Globus pallidus (tissue), 1 donor: Measurements from ENCODE around the gene GUSB.
"Not testable (repeated sequence)": the region's sequence is repeated elsewhere in the genome, so short reads cannot be mapped to it uniquely, and the experiment has no call there.

Source experiments
- DNase-seq: peaks from one replicate; pipeline ENCODE4 v3.0.0-alpha.2; 2015; ENCODE audit warnings: low spot score

The GUSB gene

DNA sequence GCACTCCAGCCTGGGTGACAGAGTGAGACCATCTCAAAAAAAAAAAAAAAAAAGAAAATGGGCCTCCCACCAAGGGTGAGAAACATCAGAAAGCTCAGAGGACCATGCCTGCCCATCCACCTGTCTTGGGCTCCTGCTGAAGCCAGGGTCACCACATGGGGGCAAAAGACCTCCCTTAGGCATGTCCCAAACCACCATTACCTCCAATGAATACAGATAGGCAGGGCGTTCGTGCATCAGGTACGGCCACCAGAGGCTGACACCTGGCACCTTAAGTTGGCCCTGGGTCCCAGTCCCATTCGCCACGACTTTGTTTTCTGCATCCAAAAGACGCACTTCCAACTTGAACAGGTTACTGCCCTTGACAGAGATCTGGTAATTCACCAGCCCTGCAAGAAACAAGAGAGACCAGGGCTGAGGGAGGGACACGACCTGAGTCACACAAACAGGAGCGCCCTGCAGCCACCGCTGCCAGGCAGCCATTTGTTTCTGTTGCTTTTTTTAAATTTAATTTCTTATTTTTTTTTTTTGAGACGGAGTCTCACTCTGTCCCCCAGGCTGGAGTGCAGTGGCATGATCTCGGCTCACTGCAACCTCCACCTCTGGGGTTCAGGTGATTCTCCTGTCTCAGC, 6.1 kb downstream of the GUSB start:
- no peak for DNase-seq

GRCh38 chr7:65974876-65975275, 7.1 kb downstream of the GUSB start:
- DNase-seq = no peak

GRCh38 chr7:65974191-65974801, 7.7 kb downstream of the GUSB start:
- DNase-seq = no peak

- DNase-seq = no peak
Measured at GRCh38 chr7:65972976-65973375, 9.0 kb downstream of the GUSB start.

GRCh38 chr7:65971021-65971420, 11.0 kb downstream of the GUSB start:
- DNase-seq = no peak

GRCh38 chr7:65968256-65969185, 13.5 kb downstream of the GUSB start:
- no peak for DNase-seq

- no peak for DNase-seq
Measured at GRCh38 chr7:65967361-65968155, 14.5 kb downstream of the GUSB start.

GRCh38 chr7:65966146-65966545, 15.9 kb downstream of the GUSB start:
- DNase-seq = no peak

GRCh38 chr7:65964671-65965070, 17.3 kb downstream of the GUSB start:
- not testable (repeated sequence) for DNase-seq

DNA sequence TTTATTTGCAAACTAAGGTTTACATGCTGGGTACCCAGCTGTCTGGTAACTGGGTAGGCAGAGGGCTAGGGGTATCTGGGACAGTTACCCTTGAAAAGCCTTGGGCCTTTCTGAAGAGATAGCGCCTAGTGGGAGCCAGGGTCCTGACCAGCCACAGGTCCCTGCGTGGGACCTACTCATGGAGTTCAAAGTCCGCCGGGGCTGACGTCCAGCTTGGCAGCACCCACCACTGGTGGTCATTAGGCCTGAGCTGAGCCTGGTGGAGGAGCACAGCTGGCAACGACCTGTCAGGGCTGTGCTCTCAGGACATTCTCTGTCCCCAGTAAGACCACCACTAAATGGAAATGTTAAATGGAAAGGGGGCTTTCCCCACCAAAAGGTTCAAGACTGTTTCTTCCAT, 20.0 kb downstream of the GUSB start:
- DNase-seq = no peak

DNA sequence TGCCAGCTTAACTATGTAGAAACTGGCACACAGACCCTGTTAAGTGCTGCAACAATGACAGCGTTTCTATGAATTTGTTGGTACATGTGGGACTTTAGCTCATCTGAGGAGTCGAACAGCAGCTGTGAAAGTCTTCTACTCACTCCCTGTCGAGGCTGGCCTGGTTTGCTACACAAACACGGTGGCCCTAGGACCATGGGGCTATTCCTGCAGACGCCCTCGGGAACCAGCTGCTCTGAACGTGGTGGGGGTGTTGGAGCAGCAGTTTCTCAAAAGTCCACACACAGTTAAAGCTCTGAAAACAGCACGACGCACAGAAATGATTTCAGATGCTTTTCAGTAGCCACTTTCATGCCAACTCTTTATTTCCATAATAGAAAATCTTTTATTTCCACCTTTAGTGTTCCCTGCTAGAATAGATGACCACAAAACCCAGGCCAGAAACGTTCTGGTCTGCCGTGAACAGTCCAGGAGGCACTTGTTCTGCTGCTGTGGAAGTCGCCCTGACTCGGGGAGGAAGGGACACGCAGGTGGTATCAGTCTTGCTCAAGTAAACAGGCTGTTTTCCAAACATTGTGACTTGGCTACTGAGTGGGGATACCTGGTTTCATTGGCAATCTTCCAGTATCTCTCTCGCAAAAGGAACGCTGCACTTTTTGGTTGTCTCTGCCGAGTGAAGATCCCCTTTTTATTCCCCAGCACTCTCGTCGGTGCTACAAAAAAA, 21.5 kb downstream of the GUSB start:
- DNase-seq = no peak

GRCh38 chr7:65955718-65956117, 26.3 kb downstream of the GUSB start:
- DNase-seq = no peak

GRCh38 chr7:65953890-65954450, 28.0 kb downstream of the GUSB start:
- DNase-seq = no peak

DNA sequence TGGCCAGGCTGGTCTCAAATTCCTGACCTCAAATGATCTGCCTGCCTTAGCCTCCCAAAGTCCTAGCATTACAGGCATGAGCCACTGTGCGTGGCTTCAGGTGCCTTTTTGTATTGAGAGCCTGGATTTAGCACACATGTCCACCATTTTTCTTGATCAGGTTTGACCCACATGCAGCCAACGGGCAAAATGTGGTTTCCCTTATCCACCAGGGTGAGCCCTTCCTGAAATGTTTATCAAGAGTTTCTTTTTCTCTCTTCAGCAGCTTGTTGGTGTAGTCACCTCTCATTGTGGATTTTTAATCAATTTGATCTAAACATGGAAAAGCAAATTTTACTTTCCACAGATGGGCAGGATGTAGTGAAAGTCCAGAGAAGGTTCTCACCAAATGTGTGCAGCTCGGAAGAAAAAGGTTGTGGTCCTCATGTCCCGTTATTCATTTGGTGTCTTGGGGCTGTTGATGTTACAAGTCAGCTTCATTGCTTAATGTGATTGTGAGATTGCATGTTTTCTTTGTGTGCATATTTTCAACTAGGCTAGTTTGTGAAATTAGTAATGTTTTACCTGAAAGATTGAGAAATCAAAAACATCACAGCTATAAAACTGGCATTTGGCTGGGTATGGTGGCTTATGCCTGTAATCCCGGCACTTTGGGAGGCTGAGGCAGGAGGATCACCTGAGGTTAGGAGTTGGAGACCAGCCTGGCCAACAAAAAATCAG, 28.9 kb downstream of the GUSB start:
- no peak for DNase-seq

DNA sequence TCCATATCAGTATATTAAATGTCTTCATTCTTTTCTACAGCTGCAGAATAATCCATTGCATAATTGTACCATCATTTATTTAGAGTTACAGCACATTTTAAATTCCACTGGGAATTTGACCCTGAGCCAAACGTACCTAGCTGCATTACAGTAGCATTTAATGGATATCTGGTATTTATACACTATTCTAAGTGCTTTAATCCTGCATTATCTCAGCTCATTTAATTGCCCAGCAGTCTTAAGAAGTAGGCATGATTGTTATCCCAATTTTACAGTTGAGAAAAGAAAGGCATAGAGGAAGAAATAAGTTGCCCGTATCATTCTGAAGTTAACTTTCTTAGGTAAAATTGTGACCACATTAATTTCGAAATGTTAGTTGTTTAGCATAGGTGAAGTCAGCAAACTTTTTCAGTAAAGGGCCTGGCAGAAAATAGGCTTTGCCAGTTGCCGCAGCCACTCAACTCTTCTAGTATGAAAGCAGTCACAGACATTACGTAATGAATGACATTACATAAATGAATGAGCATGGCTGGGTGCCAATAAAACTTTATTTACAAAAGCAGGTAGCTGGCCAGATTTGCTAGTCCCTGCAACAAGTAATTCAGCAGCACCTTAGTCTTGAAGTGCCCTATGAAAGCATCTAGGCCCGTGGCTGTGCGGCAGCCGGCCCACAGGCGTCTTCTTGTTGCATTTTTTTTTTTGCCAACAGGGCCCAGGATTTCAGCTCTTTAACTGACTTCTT, 30.0 kb downstream of the GUSB start:
- no peak for DNase-seq

DNA sequence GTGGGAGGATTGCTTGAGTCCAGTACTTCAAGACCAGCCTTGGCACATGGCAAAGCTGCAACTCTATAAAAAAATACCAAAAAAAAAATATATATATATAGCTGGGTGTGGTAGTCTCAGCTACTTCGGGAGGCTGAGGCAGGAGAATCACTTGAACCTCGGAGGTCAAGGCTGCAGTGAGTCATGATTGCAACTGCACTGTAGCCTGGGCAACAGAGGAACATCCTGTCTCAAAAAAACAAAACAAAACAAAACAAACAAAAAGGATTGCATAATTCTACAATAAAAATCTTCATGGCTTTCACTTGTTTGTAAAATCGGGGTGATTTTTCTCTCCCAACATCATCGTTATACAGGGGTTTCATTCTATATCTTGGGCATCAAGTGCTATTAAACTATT, 35.1 kb downstream of the GUSB start:
- no peak for DNase-seq

- not testable (repeated sequence) for DNase-seq
Measured at GRCh38 chr7:65945787-65946186, 36.2 kb downstream of the GUSB start.

DNA sequence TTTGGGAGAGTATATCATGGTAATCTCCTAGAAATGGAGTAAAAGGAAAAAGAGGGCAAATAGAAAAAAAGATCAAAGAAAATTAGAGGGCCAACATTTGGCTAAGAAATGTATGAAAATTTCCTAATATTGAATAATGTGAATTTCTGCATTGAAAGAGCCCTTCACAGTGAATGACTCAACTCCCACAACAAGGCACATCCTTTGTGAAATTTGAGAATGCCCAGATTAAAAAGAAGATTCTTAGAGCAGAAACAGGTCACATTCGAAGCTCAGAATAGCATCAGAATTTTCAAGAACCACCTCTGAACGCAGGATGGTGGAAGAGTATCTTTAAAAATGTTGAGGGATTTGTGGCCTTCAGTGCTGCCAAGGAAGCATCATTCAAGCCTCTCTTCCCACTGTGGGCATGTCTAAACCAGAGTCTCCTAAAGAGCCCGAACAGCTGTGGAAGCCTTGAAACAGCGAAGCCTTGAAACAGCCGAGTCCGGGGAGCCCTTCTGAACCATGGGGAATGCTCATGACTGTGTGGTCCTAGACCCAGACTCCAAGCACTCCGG, 43.6 kb downstream of the GUSB start:
- DNase-seq = no peak

- no peak for DNase-seq
Measured at GRCh38 chr7:65937296-65937695, 44.7 kb downstream of the GUSB start.
